NCI-H2196 (cell line): Measurements from ENCODE around the gene TMEM120B.
A peak's percentile ranks its signal among the peaks of the same experiment; 100 is the strongest.

ENCODE experiments used
- DNase-seq: peaks from one replicate; lab custom pipeline; 2025; ENCODE audit not compliant: unreplicated experiment; lab: John Stamatoyannopoulos, UW

The TMEM120B gene

DNA sequence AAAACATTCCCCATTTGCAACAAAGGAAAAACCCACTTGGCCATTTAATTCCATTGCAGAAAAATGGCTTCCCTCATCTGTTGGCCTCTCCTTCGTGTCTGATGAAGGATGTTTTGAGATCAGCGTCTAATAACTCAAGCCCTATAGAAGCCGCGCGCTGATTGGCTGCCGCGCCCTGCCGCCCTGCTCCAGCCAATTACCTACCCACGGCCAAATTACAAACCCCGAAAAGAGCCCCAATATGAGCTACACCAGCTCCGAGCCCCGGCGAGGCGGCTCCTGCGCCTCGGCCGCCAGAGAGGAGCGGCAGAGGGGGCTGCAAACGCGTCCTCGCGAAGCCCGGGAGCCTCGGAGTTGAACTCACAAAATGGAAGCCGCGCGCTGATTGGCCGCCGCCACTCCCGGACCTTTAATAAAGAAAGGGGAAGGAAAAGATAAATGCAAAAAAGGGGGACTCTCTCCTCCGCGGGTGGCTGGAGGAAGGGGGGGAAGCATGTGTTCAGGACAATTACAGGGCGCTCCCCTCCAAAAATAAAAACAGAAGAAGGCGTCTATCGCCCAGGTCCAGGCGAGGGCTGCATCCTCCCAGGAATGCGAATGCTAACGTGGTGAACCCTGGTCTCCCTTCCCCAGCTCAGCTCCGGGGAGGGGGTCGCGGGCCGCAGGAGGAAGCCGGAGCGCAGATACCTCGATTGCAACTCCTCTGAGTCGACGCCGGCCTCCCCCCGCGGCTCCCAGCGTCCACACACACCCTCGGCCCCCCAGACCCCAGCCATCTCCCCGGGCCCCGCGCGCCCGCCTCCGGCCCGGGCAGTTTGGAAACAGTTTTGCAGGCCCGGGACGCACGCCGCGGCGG lies 90.5 kb downstream of the TMEM120B start:
- peak; percentile 88 for DNase-seq

DNA sequence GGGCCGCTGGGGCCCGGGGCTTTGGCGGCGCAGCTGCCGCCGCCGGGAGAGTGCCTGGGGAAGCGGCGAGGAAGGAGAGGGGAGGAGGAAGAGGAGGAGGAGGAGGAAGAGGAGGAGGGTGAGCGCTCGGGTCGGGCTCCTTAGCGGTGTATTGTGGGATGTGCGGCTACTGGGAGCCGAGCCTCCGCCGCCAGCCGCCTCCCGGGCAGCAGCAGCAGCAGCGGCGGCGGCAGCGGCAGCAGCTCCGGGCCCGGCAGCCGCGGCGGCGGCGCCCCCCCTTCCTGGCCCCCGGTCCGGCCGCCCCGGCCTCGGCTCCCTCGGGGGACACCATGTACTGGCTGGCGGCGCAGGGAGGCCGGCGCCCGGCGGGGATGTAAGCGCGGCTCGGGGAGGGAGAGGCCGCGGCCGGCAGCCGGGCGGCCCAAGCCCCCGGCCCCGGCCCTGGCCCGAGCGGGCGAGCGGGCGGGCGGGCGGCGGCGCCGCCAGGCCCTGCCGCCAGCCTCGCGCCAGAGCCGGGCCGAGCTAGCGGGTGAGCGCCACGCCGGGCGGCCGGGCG lies 91.4 kb downstream of the TMEM120B start, which contains the start of gene SETD1B:
Gene SETD1B (plus strand): TSS at position 149 of the 556 bp plus-strand sequence. CDS start 729 bp downstream, outside the sequence.
- DNase-seq = no peak

DNA sequence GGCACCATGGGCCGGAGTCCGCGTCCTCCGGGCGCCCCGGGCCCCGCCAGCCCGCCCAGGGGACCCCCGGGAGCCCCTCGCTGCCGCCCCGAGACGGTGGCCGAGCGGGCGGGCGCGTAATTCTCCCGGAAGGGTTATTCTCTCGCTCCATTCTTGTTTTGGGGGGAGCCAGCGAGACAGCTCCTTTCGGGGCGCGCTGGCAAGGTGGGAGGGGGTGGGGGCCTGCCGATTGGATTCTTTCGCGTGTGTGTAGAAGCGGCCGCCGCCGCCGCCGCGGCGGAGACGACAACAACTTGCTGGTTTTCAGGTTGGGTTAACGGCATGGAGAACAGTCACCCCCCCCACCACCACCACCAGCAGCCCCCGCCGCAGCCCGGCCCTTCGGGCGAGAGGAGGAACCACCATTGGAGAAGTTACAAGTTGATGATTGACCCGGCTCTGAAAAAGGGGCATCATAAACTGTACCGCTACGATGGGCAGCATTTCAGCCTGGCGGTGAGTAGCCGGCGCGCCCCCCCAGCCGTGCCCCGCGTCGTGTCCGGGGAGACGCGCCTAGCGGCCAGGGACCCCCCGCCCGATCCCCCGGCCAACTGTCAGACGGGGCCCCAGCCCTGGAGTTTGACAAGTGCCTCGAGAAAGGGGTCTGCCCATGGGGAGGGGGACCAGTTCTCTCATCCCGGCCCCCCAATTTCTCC lies 92.0 kb downstream of the TMEM120B start:
- no peak for DNase-seq

GRCh38 chr12:121805171-121806008 lies 92.8 kb downstream of the TMEM120B start:
- no peak for DNase-seq

DNA sequence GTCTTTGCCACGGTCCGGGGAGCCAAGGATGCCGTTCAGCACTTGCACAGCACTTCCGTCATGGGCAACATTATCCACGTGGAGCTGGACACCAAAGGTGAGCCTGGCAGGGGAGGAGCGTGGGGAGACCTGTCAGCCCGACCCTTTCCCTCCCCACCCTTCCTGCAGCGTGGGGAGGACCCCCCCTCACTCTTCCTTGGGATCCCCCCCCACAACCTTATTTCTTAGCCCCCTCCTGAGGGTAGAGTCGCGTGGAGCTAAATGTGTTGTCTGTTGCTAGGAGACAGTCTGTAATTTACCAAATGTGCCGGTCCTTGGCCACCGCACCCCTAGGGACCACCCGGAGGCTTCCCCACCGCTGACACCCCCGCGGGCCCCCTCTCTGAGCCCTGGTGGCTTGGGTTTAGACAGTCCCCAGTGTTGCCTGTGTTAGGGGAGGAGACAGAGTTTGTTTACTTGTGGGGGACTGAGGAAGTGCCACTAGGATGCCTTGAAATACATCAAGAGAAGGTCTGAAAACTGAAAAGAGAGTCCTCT lies 93.5 kb downstream of the TMEM120B start:
- no peak for DNase-seq

DNA sequence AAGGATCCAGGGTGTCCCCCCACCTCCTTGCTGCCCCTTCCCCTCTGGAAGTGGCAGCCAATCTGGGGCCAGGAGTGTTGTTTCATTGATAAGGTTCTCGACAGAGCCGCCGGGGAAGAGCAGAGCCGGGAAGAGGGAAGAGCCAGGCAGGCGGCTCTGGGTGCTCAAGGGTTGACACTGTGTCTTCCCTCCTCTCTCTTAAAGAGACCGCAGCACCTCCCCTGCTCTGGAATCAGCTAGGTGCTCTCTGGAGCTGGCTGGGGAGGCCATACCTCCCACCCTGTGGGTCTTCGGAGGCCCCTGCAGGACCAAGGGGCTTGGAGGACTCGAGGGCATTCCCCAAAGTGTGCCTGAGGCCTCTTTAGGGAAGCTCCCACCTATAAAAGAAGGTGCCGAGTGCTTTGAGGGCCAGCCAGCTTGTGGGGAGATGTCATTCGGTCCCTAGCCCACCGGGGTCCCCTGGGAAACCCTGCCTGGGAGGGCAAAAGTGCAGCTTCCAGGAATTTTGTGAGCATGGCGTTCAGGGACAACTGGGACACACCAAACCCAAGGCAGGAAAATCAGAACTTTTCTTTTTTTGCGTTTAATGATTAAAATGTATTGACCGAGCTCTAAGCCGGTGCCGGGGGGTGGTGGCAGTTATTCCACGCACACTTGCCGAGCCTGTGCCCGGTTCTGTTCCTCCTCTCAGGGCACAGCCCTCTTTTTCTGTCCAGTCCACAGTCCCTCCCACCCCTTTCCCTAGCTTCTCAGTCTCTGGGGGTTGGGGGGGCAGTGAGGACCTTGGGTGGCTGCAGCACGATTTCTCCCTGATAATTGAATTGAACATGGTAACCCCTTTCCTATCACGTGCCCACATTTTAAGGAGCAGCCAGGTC lies 94.2 kb downstream of the TMEM120B start:
- no peak for DNase-seq

GRCh38 chr12:121807642-121808347 lies 95.2 kb downstream of the TMEM120B start:
- DNase-seq = no peak

- DNase-seq = no peak
Measured at GRCh38 chr12:121808623-121809022, 96.1 kb downstream of the TMEM120B start.

GRCh38 chr12:121809712-121810116 lies 97.2 kb downstream of the TMEM120B start:
- no peak for DNase-seq

DNA sequence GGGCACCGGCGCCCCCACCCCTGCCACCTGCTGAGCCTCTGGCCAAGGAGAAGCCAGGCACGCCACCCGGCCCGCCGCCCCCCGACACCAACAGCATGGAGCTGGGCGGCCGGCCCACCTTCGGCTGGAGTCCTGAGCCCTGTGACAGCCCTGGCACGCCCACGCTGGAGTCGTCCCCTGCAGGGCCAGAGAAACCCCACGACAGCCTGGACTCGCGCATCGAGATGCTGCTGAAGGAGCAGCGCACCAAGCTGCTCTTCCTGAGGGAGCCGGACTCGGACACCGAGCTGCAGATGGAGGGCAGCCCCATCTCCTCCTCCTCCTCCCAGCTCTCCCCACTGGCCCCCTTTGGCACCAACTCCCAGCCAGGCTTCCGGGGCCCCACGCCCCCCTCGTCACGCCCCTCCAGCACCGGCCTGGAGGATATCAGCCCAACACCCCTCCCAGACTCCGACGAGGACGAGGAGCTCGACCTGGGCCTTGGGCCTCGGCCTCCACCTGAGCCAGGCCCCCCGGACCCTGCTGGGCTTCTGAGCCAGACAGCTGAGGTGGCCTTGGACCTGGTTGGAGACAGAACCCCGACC lies 97.8 kb downstream of the TMEM120B start:
- no peak for DNase-seq

DNA sequence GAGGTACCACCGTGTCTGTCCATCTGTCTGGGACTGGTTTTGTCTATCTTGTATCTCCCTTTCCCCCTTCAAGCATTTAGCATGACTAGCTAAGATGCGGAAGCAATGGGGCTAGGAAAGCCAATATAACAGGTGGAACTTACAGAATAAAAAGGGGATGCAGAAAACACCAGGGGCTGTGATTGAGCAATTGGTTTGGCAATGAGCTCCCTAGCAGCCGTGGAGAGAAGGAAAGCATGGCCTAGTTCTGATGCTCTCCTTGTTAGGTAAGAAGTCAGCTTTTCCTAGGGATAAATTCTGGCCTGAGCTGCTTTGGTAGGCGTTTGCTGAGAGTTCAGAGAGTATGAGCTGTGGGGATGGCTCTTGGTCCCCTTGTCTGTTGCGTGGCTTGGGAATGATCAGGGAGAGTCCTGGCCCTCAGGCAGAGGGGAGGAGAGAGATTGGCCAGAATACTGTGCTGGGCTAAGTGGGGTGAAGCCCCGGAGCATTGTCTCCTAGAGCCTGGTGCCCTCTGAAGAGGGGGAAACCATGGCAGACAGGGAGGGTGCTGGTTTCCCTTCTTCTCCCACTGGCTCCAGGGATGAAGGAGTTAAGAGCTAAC lies 98.4 kb downstream of the TMEM120B start:
- no peak for DNase-seq

DNA sequence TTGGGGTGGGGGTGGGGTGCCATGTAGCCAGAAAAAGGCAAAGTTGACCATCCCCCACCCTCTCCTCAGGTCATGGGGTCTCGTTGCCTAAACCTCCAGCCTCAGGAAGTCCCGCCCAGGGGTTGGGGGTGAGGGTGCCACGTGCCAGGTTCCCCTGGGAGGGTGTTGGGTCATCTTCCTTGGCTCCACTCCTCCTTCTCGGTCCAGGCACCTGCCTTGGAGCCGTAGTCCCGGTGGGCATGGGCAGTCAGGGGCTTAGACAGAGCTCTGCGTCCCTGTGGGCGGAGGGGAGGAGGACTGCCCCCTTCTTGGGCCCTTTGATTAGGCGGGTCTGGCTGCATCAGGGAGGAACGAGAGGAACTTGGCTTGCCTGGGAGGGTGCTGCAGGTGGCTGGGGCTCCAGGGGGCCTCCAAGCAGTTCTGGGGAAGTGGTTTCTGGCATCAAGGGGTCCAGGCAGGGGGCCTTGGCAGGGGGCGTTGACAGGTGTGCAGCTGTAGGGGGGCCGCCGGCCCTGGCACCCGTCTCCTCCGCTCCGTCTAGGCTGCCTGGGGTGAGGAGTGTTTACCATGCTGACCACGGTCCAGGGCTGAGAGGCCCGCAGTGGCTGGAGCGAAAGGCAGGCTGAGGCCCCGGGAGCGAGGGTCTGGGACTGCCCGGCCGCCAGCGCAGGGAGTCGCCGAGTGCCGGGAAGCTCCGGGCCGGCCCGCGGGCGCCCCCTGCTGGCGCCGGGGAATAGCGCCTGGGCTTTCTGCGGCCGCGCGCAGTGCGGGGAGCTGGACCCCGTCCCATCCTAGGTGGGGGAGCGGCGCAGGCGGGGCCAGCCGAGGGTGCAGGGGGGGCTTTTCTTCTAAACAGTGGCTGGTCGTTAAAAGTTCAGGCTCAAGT lies 99.1 kb downstream of the TMEM120B start:
- peak; percentile 78 for DNase-seq

GRCh38 chr12:121812320-121812871 lies 99.8 kb downstream of the TMEM120B start:
- DNase-seq = peak; percentile 63

DNA sequence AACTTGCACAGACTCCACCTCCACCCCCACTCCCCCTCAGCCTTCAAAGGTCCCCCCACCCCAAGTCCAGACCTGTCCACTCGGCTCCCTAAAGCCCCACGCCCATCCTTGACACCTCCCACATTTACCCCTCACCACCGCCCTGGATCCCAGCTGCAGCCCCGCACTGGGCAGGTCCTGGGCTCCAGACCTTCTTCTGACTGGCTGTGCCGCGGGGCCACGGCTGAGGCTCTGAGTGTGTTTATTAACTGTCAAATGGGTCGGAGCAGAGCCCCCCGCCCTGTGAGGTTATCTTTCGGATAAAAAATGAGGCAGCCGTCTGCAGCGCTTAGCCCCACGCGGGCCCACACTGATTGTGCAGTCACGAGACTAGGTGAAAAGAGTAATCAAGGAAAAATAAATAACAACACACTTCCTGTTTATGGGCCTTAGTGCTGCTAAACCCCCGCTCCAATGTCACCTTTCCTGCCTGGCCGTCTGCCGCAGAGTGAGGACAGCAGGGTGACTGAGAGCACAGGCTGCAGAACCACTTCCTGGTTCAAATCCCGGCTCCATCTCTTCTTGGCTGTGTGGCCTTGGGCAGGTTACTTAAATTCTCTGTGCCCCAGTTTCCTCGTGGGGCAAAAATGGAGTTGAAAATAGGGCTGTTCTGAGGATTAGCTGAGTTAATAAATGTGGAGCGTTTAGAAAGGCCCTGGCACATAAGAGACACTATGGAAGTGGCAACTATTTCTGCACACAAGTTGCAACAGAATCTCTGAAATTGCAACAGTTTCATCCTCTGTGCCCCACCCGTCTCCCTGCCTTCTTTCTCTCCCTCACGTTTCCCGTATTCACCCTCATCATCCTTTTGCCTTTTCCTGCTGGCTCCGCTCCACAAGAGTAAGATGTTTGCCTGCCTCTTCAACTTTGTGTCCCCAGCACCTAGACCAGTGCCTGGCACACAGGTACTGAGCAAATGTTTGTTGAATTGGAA lies 100.7 kb downstream of the TMEM120B start:
- DNase-seq = no peak

- no peak for DNase-seq
Measured at GRCh38 chr12:121813951-121814350, 101.4 kb downstream of the TMEM120B start.
